GM15510 (cell line): Measurements from ENCODE around the gene ASB4.

Source experiments
- POLR2A ChIP-seq: IDR thresholded peaks from 3 replicates; pipeline ENCODE4 v1.6.1; 2011; ENCODE audit warnings: borderline replicate concordance; ENCODE audit not compliant: insufficient read length; ENCODE audit errors: extremely low read depth

The ASB4 gene

GRCh38 chr7:95493844-95494243 lies 8.1 kb downstream of the ASB4 start:
- no peak for TF ChIP-seq POLR2A

- no peak for TF ChIP-seq POLR2A
These were observed 15.6 kb downstream of the ASB4 start for GRCh38 chr7:95501261-95501832.

- TF ChIP-seq POLR2A = no peak
These were observed 16.7 kb downstream of the ASB4 start for GRCh38 chr7:95502403-95502802.

- TF ChIP-seq POLR2A = no peak
These were observed 17.8 kb downstream of the ASB4 start for GRCh38 chr7:95503271-95504131.

- no peak for TF ChIP-seq POLR2A
These were observed 23.0 kb downstream of the ASB4 start for GRCh38 chr7:95508780-95509179.

- TF ChIP-seq POLR2A = no peak
These were observed 23.5 kb downstream of the ASB4 start for GRCh38 chr7:95509199-95509598.

GRCh38 chr7:95511716-95512260 lies 26.0 kb downstream of the ASB4 start:
- no peak for TF ChIP-seq POLR2A

GRCh38 chr7:95517458-95517857 lies 31.7 kb downstream of the ASB4 start:
- no peak for TF ChIP-seq POLR2A

GRCh38 chr7:95517870-95518269 lies 32.1 kb downstream of the ASB4 start:
- no peak for TF ChIP-seq POLR2A

GRCh38 chr7:95520136-95520535 lies 34.4 kb downstream of the ASB4 start:
- TF ChIP-seq POLR2A = no peak

GRCh38 chr7:95525503-95525902 lies 39.8 kb downstream of the ASB4 start:
- TF ChIP-seq POLR2A = no peak

GRCh38 chr7:95526128-95526738 lies 40.5 kb downstream of the ASB4 start:
- no peak for TF ChIP-seq POLR2A

- TF ChIP-seq POLR2A = no peak
These were observed 41.5 kb downstream of the ASB4 start for GRCh38 chr7:95527033-95527775.

- TF ChIP-seq POLR2A = no peak
These were observed 42.1 kb downstream of the ASB4 start for GRCh38 chr7:95527776-95528250.

GRCh38 chr7:95529701-95530100 lies 44.0 kb downstream of the ASB4 start:
- no peak for TF ChIP-seq POLR2A
